Liver (tissue), 9 donors: ENCODE measurements around the gene TSHZ2. TPM values are rescaled to one million over a fixed set of nuclear protein-coding genes. Genes with fewer than 3 reads are reported as not detected.

Source experiments
- DNase-seq: peaks from one replicate; pipeline ENCODE4 v3.0.0-alpha.2; 2017; ENCODE audit warnings: low spot score
- H3K27ac ChIP-seq, 2 donors: one replicate each; pipeline ENCODE4 v1.7.0; 2013; ENCODE audit warnings: inconsistent platforms in 2 of 2, low read length in 2 of 2, control low read depth in 1 of 2, low read depth in 1 of 2, mild to moderate bottlenecking in 1 of 2
- H3K27me3 ChIP-seq, 4 donors: one replicate each; pipeline versions ENCODE4 v1.6.1 to v1.7.0; 2013; ENCODE audit warnings: low read length in 3 of 4, inconsistent platforms in 1 of 4, mild to moderate bottlenecking in 1 of 4, moderate library complexity in 1 of 4; ENCODE audit not compliant: control insufficient read depth in 4 of 4, insufficient read depth in 4 of 4
- H3K36me3 ChIP-seq, 4 donors: one replicate each; pipeline versions ENCODE4 v1.6.1 to v1.7.0; 2013; ENCODE audit warnings: low read length in 3 of 4, mild to moderate bottlenecking in 3 of 4, low read depth in 1 of 4, moderate library complexity in 1 of 4; ENCODE audit not compliant: control insufficient read depth in 4 of 4, insufficient read depth in 3 of 4
- H3K4me1 ChIP-seq, 4 donors: one replicate each; pipeline versions ENCODE4 v1.6.1 to v1.7.0; 2013; ENCODE audit warnings: low read length in 3 of 4, mild to moderate bottlenecking in 3 of 4, moderate library complexity in 1 of 4; ENCODE audit not compliant: control insufficient read depth in 4 of 4, insufficient read depth in 4 of 4
- H3K4me3 ChIP-seq, 3 donors: one replicate each; pipeline versions ENCODE4 v1.6.1 to v1.7.0; 2013; ENCODE audit warnings: low read length in 3 of 3, control low read depth in 1 of 3, low read depth in 1 of 3, mild to moderate bottlenecking in 1 of 3
- H3K9ac ChIP-seq, 2 donors: one replicate each; pipeline ENCODE4 v1.7.0; 2013; ENCODE audit warnings: low read length in 2 of 2, mild to moderate bottlenecking in 2 of 2, moderate library complexity in 2 of 2, control low read depth in 1 of 2, low read depth in 1 of 2
- H3K9me3 ChIP-seq, 4 donors: one replicate each; pipeline versions ENCODE4 v1.6.1 to v1.7.0; 2013; ENCODE audit warnings: low read length in 3 of 4; ENCODE audit not compliant: control insufficient read depth in 4 of 4
- ATF3 ChIP-seq: IDR thresholded peaks from 2 replicates; pipeline ENCODE4 v1.6.1; 2016; ENCODE audit warnings: antibody characterized with exemption
- CTCF ChIP-seq: fragments of 150-350 bp; IDR thresholded peaks from 2 replicates; pipeline ENCODE4 v1.5.1; 2017; ENCODE audit warnings: improper control_type of control experiment, low read depth, low read length; ENCODE audit not compliant: missing input control
- EGR1 ChIP-seq, 2 donors: IDR thresholded peaks; 2 replicates each; pipeline ENCODE4 v1.6.1; 2016 to 2018; ENCODE audit warnings: antibody characterized with exemption in 2 of 2, low read depth in 2 of 2
- FOXA1 ChIP-seq: IDR thresholded peaks from 2 replicates; pipeline ENCODE4 v1.6.1; 2016; ENCODE audit warnings: antibody characterized with exemption
- GABPA ChIP-seq, 2 donors: IDR thresholded peaks in 1 of 2; conservative IDR thresholded peaks in 1 of 2; 2 replicates each; pipeline ENCODE4 v1.6.1; 2016; ENCODE audit warnings: antibody characterized with exemption in 2 of 2, mild to moderate bottlenecking in 1 of 2, moderate library complexity in 1 of 2
- HNF4A ChIP-seq, 2 donors: conservative IDR thresholded peaks; 2 replicates each; pipeline ENCODE4 v1.6.1; 2016; ENCODE audit warnings: antibody characterized with exemption in 2 of 2, mild to moderate bottlenecking in 2 of 2
- HNF4G ChIP-seq: IDR thresholded peaks from 2 replicates; pipeline ENCODE4 v1.6.1; 2016; ENCODE audit warnings: antibody characterized with exemption
- JUND ChIP-seq, 2 donors: IDR thresholded peaks; 2 replicates each; pipeline ENCODE4 v1.6.1; 2016; ENCODE audit warnings: antibody characterized with exemption in 2 of 2
- MAX ChIP-seq: IDR thresholded peaks from 2 replicates; pipeline ENCODE4 v1.6.1; 2016; ENCODE audit warnings: antibody characterized with exemption
- NR2F2 ChIP-seq: IDR thresholded peaks from 2 replicates; pipeline ENCODE4 v1.6.1; 2016; ENCODE audit warnings: antibody characterized with exemption
- RAD21 ChIP-seq, 2 donors: IDR thresholded peaks; 2 replicates each; pipeline ENCODE4 v1.6.1; 2016; ENCODE audit warnings: antibody characterized with exemption in 2 of 2, mild to moderate bottlenecking in 2 of 2
- REST ChIP-seq: IDR thresholded peaks from 2 replicates; pipeline ENCODE4 v1.6.1; 2016; ENCODE audit warnings: antibody characterized with exemption, mild to moderate bottlenecking
- RXRA ChIP-seq, 2 donors: IDR thresholded peaks; 2 replicates each; pipeline ENCODE4 v1.6.1; 2017 to 2018; ENCODE audit warnings: antibody characterized with exemption in 2 of 2, mild to moderate bottlenecking in 1 of 2
- TAF1 ChIP-seq: conservative IDR thresholded peaks from 2 replicates; pipeline ENCODE4 v1.6.1; 2016; ENCODE audit warnings: antibody characterized with exemption, mild to moderate bottlenecking
- YY1 ChIP-seq: IDR thresholded peaks from 2 replicates; pipeline ENCODE4 v1.6.1; 2016; ENCODE audit warnings: antibody characterized with exemption, mild to moderate bottlenecking
- ZBTB33 ChIP-seq: IDR thresholded peaks from 2 replicates; pipeline ENCODE4 v1.6.1; 2016; ENCODE audit warnings: antibody characterized with exemption
- WGBS: extraction: QIAGEN DNeasy Blood & Tissue Kit; methylation state at CpG from one replicate; pipeline ENCODE4 v1.1.7; 2013; 5-methylcytosine and 5-hydroxymethylcytosine counted together
- polyA plus RNA-seq, 2 donors: library from polyadenylated mRNA; stranded (reverse) in 1 of 2; unstranded in 1 of 2; fragments of 200-250 nt in 1 of 2; fragments of >200 nt in 1 of 2; fragmentation: Nextera tagmentation in 1 of 2; extraction: Ambion mirVana in 1 of 2; gene quantifications; one replicate each; pipeline versions ENCODE4 v1.2.1 to v1.2.3, GENCODE V29; 2013 to 2015
- total RNA-seq, 2 donors: library from RNA; depleted of rRNA; stranded (reverse); fragments of >200 nt; gene quantifications; one replicate each; pipeline ENCODE4 v1.2.3, GENCODE V29; 2014
- donor health status: healthy.
- donor health status: healthy.
- donor health status: healthy.
- donor health status: healthy.
- donor health status: healthy.

TSHZ2 gene
- total and polyA plus RNA-seq, 4 donors = 2.9 to 11.3 (median 7.8) TPM

GRCh38 chr20:53222416-53222815 is 250.3 kb downstream of the TSHZ2 start:
- Histone ChIP-seq H3K36me3 (no peaks in the 10 kb centered on the region), H3K4me1 (no peaks in the 10 kb centered on the region), H3K9me3 (no peaks in the 10 kb centered on the region), H3K27ac (no peak overlapping the region), H3K27me3 (no peaks in the 10 kb centered on the region), H3K4me3 (no peak overlapping the region), H3K9ac (no peak overlapping the region)
- no peak for TF ChIP-seq FOXA1
- no peak for TF ChIP-seq EGR1 (IDR thresholded peaks at IDR 0.05; ENCODE audit: low read depth in 2 of 2)
- TF ChIP-seq CTCF = no peak
- TF ChIP-seq YY1 = no peak
- no peak for TF ChIP-seq ZBTB33
- no peak for TF ChIP-seq NR2F2
- TF ChIP-seq MAX = no peak
- no peak for TF ChIP-seq ATF3
- no peak for TF ChIP-seq HNF4A (conservative IDR thresholded peaks at IDR 0.05)
- no peak for TF ChIP-seq GABPA (IDR thresholded peaks at IDR 0.05 in 1 of 2, conservative IDR thresholded peaks at IDR 0.05 in 1 of 2)
- no peak for TF ChIP-seq REST
- TF ChIP-seq RXRA (IDR thresholded peaks at IDR 0.05) = no peak
- no peak for TF ChIP-seq TAF1
- TF ChIP-seq JUND (IDR thresholded peaks at IDR 0.05) = no peak
- no peak for TF ChIP-seq HNF4G
- 68% methylated on average over 4 of the region's 4 CpGs for WGBS
- DNase-seq = no peak

GRCh38 chr20:53222932-53223331 is 250.8 kb downstream of the TSHZ2 start:
- Histone ChIP-seq H3K27me3 (no peaks in the 10 kb centered on the region), H3K36me3 (no peaks in the 10 kb centered on the region), H3K27ac (no peak overlapping the region), H3K9me3 (no peaks in the 10 kb centered on the region), H3K9ac (no peak overlapping the region), H3K4me1 (no peaks in the 10 kb centered on the region), H3K4me3 (no peak overlapping the region)
- TF ChIP-seq YY1 (no peak), RAD21 (IDR thresholded peaks at IDR 0.05) (no peak), CTCF (no peak), ATF3 (no peak), HNF4G (no peak)
- no peak for DNase-seq
- WGBS = 85% methylated on average over 3 of the region's 3 CpGs
